C4-2B (cell line): ENCODE data around the gene USP7.

Experiments
- CTCF ChIP-seq: fragments of 450-650 bp; conservative IDR thresholded peaks from 2 replicates; pipeline ENCODE4 v1.5.1; 2017; ENCODE audit warnings: mild to moderate bottlenecking
- ZFX ChIP-seq: fragments of 450-650 bp; IDR thresholded peaks from 2 replicates; pipeline ENCODE4 v1.6.1; 2017

- TF ChIP-seq CTCF (no peak), ZFX (no peak)
These were observed 116.1 kb downstream of the USP7 start for GRCh38 chr16:8847623-8848022.
